HepG2 (cell line): Measurements from ENCODE around the gene TEX19. TPM values are rescaled to one million over a fixed set of nuclear protein-coding genes. Genes with fewer than 3 reads are reported as not detected.

ENCODE experiments used
- ATAC-seq: fragments of 200-7000 bp; cut with Tn5 transposase; 3 replicates; pipeline ENCODE4 v1.9.1; 2020; ENCODE audit warnings: mild to moderate bottlenecking, moderate library complexity
- BruUV-seq: library from RNA; stranded (reverse); fragments of 400-500 nt; replicated peaks from 2 replicates; lab custom pipeline; 2021; lab: Mats Ljungman, UMichigan
- CTCF ChIA-PET: fragments of 300-600 bp; formaldehyde crosslinking; extraction: SDS; loops from one replicate; lab custom pipeline; 2021; ENCODE audit warnings: low total read pairs, inconsistent platforms, low intra/inter-chr PET ratio; lab: Yijun Ruan, JAX
- POLR2A ChIA-PET: fragments of 350-600 bp; sonication (Branson Sonifier 250); formaldehyde crosslinking; loops from one replicate; lab custom pipeline; 2020; ENCODE audit warnings: antibody characterized with exemption, inconsistent platforms; lab: Yijun Ruan, JAX
- DNase-seq: peaks from one replicate; pipeline ENCODE4 v3.0.0-alpha.2; 2015; ENCODE audit warnings: low spot score
- FAIRE-seq: peaks from 3 replicates; lab custom pipeline; 2011; peaks lifted over from hg19 to GRCh38; lab: Jason Lieb, UNC
- H2AFZ ChIP-seq: one replicate; pipeline ENCODE4 v1.6.1; 2011; ENCODE audit warnings: low read length, inconsistent platforms
- H3K27ac ChIP-seq: fragments of 300-600 bp; 3 replicates; pipeline ENCODE4 v1.8.0; 2011; ENCODE audit warnings: mixed run types, mild to moderate bottlenecking, mixed read lengths, low read length, inconsistent platforms; ENCODE audit not compliant: insufficient read depth; ENCODE audit errors: extremely low read length
- H3K27me3 ChIP-seq, 2 experiments: fragments of 200-600 bp in 1 of 2; 2 replicates in 1 of 2; 3 replicates in 1 of 2; pipeline versions ENCODE4 v1.6.0 to v1.8.0; 2011; ENCODE audit warnings: low read length in 2 of 2, mild to moderate bottlenecking in 2 of 2, moderate library complexity in 2 of 2, inconsistent platforms in 1 of 2; ENCODE audit not compliant: insufficient read depth in 2 of 2, control insufficient read depth in 1 of 2
- H3K36me3 ChIP-seq, 2 experiments: fragments of 200-600 bp in 1 of 2; replicated peaks in 1 of 2; 2 replicates in 1 of 2; 3 replicates in 1 of 2; pipeline versions ENCODE4 v1.5.1 to v1.8.0; 2011; ENCODE audit warnings: low read length in 2 of 2, inconsistent platforms in 1 of 2; ENCODE audit not compliant: insufficient read depth in 2 of 2, control insufficient read depth in 1 of 2
- H3K4me1 ChIP-seq: 2 replicates; pipeline ENCODE4 v1.5.1; 2012; ENCODE audit warnings: low read length, inconsistent platforms; ENCODE audit not compliant: insufficient read depth
- H3K4me2 ChIP-seq: 2 replicates; pipeline ENCODE4 v1.6.0; 2011; ENCODE audit warnings: low read depth, low read length, inconsistent platforms
- H3K4me3 ChIP-seq, 3 experiments: fragments of 200-600 bp in 1 of 3; sonication (generic), shearing (Covaris generic) in 1 of 3; replicated peaks in 1 of 3; 2 replicates each; pipeline ENCODE4 v1.5.1; 2011 to 2016; ENCODE audit warnings: low read length in 3 of 3, inconsistent platforms in 2 of 3, low read depth in 2 of 3, mild to moderate bottlenecking in 2 of 3, control low read depth in 1 of 3, mixed read lengths in 1 of 3; ENCODE audit not compliant: insufficient read depth in 1 of 3
- H3K79me2 ChIP-seq: one replicate; pipeline ENCODE4 v1.6.1; 2011; ENCODE audit warnings: low read length, inconsistent platforms; ENCODE audit not compliant: insufficient read depth
- H3K9ac ChIP-seq: 2 replicates; pipeline ENCODE4 v1.6.0; 2011; ENCODE audit warnings: mild to moderate bottlenecking, low read depth, low read length, inconsistent platforms; ENCODE audit not compliant: insufficient read depth
- H3K9me3 ChIP-seq: 2 replicates; pipeline ENCODE4 v1.5.1; 2012; ENCODE audit warnings: mild to moderate bottlenecking, low read length
- H4K20me1 ChIP-seq: 2 replicates; pipeline ENCODE4 v1.6.0; 2011; ENCODE audit warnings: inconsistent platforms, mild to moderate bottlenecking, low read length, moderate library complexity; ENCODE audit not compliant: insufficient read depth
- AKNA ChIP-seq: sonication (generic); formaldehyde crosslinking; IDR thresholded peaks from 2 replicates; pipeline ENCODE4 v1.4.0; 2020; ENCODE audit warnings: missing genetic modification reagents, borderline replicate concordance
- FOXM1 ChIP-seq: sonication (generic); formaldehyde crosslinking; IDR thresholded peaks from 2 replicates; pipeline ENCODE4 v1.5.0; 2020; ENCODE audit warnings: missing genetic modification reagents
- HINFP ChIP-seq: sonication (generic); formaldehyde crosslinking; IDR thresholded peaks from 2 replicates; pipeline ENCODE4 v1.4.0; 2020; ENCODE audit warnings: low read depth, mild to moderate bottlenecking, missing genetic modification reagents
- PRDM15 ChIP-seq: sonication (generic); formaldehyde crosslinking; IDR thresholded peaks from 2 replicates; pipeline ENCODE4 v1.4.0; 2020; ENCODE audit warnings: missing genetic modification reagents
- RNF2 ChIP-seq: fragments of 450-650 bp; conservative IDR thresholded peaks from 2 replicates; pipeline ENCODE4 v1.6.1; 2016; ENCODE audit warnings: low read depth
- ZNF263 ChIP-seq: sonication (generic); formaldehyde crosslinking; IDR thresholded peaks from 2 replicates; pipeline ENCODE4 v1.4.0; 2020; ENCODE audit warnings: missing genetic modification reagents
- ZSCAN21 ChIP-seq: sonication (generic); formaldehyde crosslinking; IDR thresholded peaks from 2 replicates; pipeline ENCODE4 v1.8.0; 2022; ENCODE audit warnings: mild to moderate bottlenecking, missing genetic modification reagents, moderate library complexity, borderline replicate concordance
- WGBS: methylation state at CpG from one replicate; pipeline ENCODE4 v1.1.6; 2017; ENCODE audit warnings: low lambda C conversion rate; 5-methylcytosine and 5-hydroxymethylcytosine counted together
- in situ Hi-C: cut with HindIII; loops from 2 replicates; pipeline ENCODE4 v1.10.0; 2017; ENCODE audit warnings: low pct_unique_long_range_greater_than_20kb; ENCODE audit not compliant: extremely low pct_ligation_motif_present
- intact Hi-C: fragments of 100-400 bp; cut with micrococcal nuclease; formaldehyde crosslinking; loops from one replicate; pipeline ENCODE4 v1.10.0; 2022; ENCODE audit not compliant: unreplicated experiment
- polyA plus RNA-seq, 8 experiments: library from polyadenylated mRNA; depleted of rRNA in 3 of 8; stranded (reverse) in 7 of 8; unstranded in 1 of 8; fragments of >200 nt; fragmentation: Illumina TruSeq in 4 of 8; extraction: Trizol in 4 of 8; gene quantifications; 2 replicates each; pipeline versions ENCODE4 v1.2.1 to v1.2.3, GENCODE V29; 2011 to 2016; ENCODE audit warnings: low read depth in 4 of 8, missing spikeins in 1 of 8, mixed read lengths in 1 of 8; ENCODE audit not compliant: insufficient read depth in 1 of 8
- total RNA-seq, 5 experiments: library from RNA; depleted of rRNA; stranded (reverse); fragments of >200 nt; fragmentation: Illumina TruSeq; extraction: Trizol; gene quantifications; 2 replicates each; pipeline ENCODE4 v1.2.3, GENCODE V29; 2016; ENCODE audit warnings: low read depth in 1 of 5

The TEX19 gene
- total and polyA plus RNA-seq, 2 of the 13 experiments (the other 11 are each of a cell fraction or from before 2014, with no cell fraction given): 1.3 to 6.0 TPM

GRCh38 chr17:82386255-82386831, 27.3 kb downstream of the TEX19 start:
- Histone ChIP-seq H3K79me2 (no peaks in the 10 kb centered on the region), H4K20me1 (no peaks in the 10 kb centered on the region), H3K4me3 (no peak overlapping the region), H3K9ac (no peak overlapping the region), H3K4me2 (no peak overlapping the region), H3K4me1 (peaks cover 38% of the 10 kb centered on the region), H3K36me3 (no peaks in the 10 kb centered on the region), H2AFZ (no peak overlapping the region), H3K27ac (no peak overlapping the region), H3K9me3 (no peaks in the 10 kb centered on the region)
- WGBS: 48% methylated on average over 14 of the region's 17 CpGs
- intact Hi-C loops: loop anchor here (5.0 kb wide), 1 partner anchor 34 kb away; no protein-coding TSS in a partner anchor
- CTCF ChIA-PET: no interaction called here
- no peak for ATAC-seq
- FAIRE-seq: no peak
- BruUV-seq: no TSS peak
- TF ChIP-seq ZSCAN21 (CRISPR knock-in tag) (no peak), PRDM15 (CRISPR knock-in tag) (no peak), AKNA (CRISPR knock-in tag) (no peak), RNF2 (no peak), ZNF263 (no peak), HINFP (no peak), FOXM1 (CRISPR knock-in tag) (no peak)
- TF ChIP-seq, all 625 proteins: peak for 0
- DNase-seq: no peak
- in situ Hi-C loops: loop anchor here (5.0 kb wide), 1 partner anchor 34 kb away; no protein-coding TSS in a partner anchor
- POLR2A ChIA-PET: no interaction called here
- H3K27me3 ChIP-seq: peaks cover 8 to 31% of the 10 kb centered on the region in 2 experiments; a peak in 3 of 5 replicates
